Neural progenitor cell (in vitro differentiated cells): ENCODE data around the gene COL11A2. TPM values are rescaled to one million over a fixed set of nuclear protein-coding genes. Genes with fewer than 3 reads are reported as not detected.

Source experiments
- DNase-seq: peaks from one replicate; pipeline ENCODE4 v3.0.0-alpha.2; 2016; ENCODE audit warnings: low spot score
- H2AFZ ChIP-seq: fragments of 200-600 bp; sonication (generic); replicated peaks from 2 replicates; pipeline ENCODE4 v1.6.1; 2016; ENCODE audit warnings: antibody characterized with exemption
- H3F3A ChIP-seq: fragments of 200-600 bp; sonication (generic); 2 replicates; pipeline ENCODE4 v1.6.1; 2016; ENCODE audit warnings: antibody characterized with exemption, low read depth
- H3K27ac ChIP-seq: fragments of 200-600 bp; sonication (generic); 2 replicates; pipeline ENCODE4 v1.5.1; 2016; ENCODE audit warnings: mild to moderate bottlenecking
- H3K27me3 ChIP-seq: fragments of 200-600 bp; sonication (generic); 2 replicates; pipeline ENCODE4 v1.6.1; 2016; ENCODE audit warnings: mild to moderate bottlenecking, moderate library complexity
- H3K36me3 ChIP-seq: fragments of 200-600 bp; sonication (generic); 2 replicates; pipeline ENCODE4 v1.5.1; 2016
- H3K4me1 ChIP-seq: fragments of 200-600 bp; sonication (generic); 2 replicates; pipeline ENCODE4 v1.6.1; 2016; ENCODE audit warnings: mixed run types
- H3K4me2 ChIP-seq: fragments of 200-600 bp; sonication (generic); 2 replicates; pipeline ENCODE4 v1.6.1; 2016
- H3K4me3 ChIP-seq: fragments of 200-600 bp; sonication (generic); 2 replicates; pipeline ENCODE4 v1.5.1; 2016
- H3K79me2 ChIP-seq: fragments of 200-600 bp; sonication (generic); 2 replicates; pipeline ENCODE4 v1.6.1; 2016; ENCODE audit warnings: low read depth
- H3K9ac ChIP-seq: fragments of 200-600 bp; sonication (generic); 2 replicates; pipeline ENCODE4 v1.6.1; 2016
- H3K9me3 ChIP-seq: fragments of 200-600 bp; sonication (generic); 2 replicates; pipeline ENCODE4 v1.5.1; 2016; ENCODE audit warnings: low read depth
- H4K20me1 ChIP-seq: fragments of 200-600 bp; sonication (generic); 2 replicates; pipeline ENCODE4 v1.6.1; 2016; ENCODE audit warnings: low read depth
- H3K27ac Mint-ChIP-seq: 3 replicates; pipeline ENCODE4 v1.8.0; 2021; ENCODE audit warnings: mixed read lengths
- H3K27me3 Mint-ChIP-seq: 2 replicates; pipeline ENCODE4 v1.8.0; 2022; ENCODE audit warnings: low read depth, mild to moderate bottlenecking, inconsistent platforms, moderate library complexity, mixed read lengths; ENCODE audit not compliant: insufficient read depth
- H3K36me3 Mint-ChIP-seq: 3 replicates; pipeline ENCODE4 v1.8.0; 2021; ENCODE audit warnings: mixed read lengths
- H3K4me1 Mint-ChIP-seq: 3 replicates; pipeline ENCODE4 v1.8.0; 2021; ENCODE audit warnings: mixed read lengths
- H3K4me3 Mint-ChIP-seq: 3 replicates; pipeline ENCODE4 v1.8.0; 2021; ENCODE audit warnings: mild to moderate bottlenecking, moderate library complexity, mixed read lengths
- H3K9me3 Mint-ChIP-seq: 3 replicates; pipeline ENCODE4 v1.8.0; 2020; ENCODE audit warnings: mixed read lengths
- CTCF ChIP-seq: fragments of 200-600 bp; sonication (generic); IDR thresholded peaks from 2 replicates; pipeline ENCODE4 v1.5.1; 2017; ENCODE audit warnings: antibody characterized with exemption, mild to moderate bottlenecking
- EZH2 ChIP-seq: fragments of 200-600 bp; sonication (generic); IDR thresholded peaks from 2 replicates; pipeline ENCODE4 v1.6.1; 2017; ENCODE audit warnings: antibody characterized with exemption, mild to moderate bottlenecking, moderate library complexity
- EZH2phosphoT487 ChIP-seq: fragments of 200-600 bp; sonication (generic); IDR thresholded peaks from 2 replicates; pipeline ENCODE4 v1.6.1; 2017; ENCODE audit warnings: antibody characterized with exemption
- total RNA-seq: library from RNA; depleted of rRNA; stranded (reverse); fragments of >200 nt; gene quantifications from 2 replicates; pipeline ENCODE4 v1.2.3, GENCODE V29; 2015; ENCODE audit warnings: low replicate concordance

The COL11A2 gene
- total RNA-seq, 1 donor from 2014 or later = 0.49 TPM

DNA sequence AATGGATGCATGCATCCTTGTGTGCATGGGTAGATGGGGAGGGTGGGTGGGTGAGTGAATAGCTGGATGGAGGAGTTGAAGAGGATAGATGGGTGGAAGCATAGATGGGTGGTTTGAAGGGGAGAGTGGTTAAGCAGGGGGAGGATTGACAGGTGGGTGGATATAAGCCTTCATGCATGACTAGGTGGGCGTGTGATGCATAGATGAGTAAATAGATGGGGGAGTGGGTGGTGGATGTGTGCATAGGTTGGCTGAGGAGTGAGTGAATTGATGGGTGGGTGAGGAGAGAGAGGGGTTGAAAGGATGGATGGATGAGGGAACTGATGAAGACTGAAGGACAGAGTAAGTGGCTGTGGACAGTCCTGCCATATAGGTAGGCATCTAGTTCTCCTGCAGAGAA lies 4.5 kb downstream of the COL11A2 start:
- TF ChIP-seq EZH2phosphoT487 = no peak
- no peak for TF ChIP-seq CTCF
- TF ChIP-seq EZH2 = no peak
- Histone ChIP-seq H3K9me3 (no peaks in the 10 kb centered on the region), H3K27ac (no peak overlapping the region), H3K79me2 (no peaks in the 10 kb centered on the region), H3K36me3 (no peaks in the 10 kb centered on the region), H3K4me1 (peaks cover 18% of the 10 kb centered on the region), H3K4me3 (no peak overlapping the region), H3K9ac (no peak overlapping the region), H3K4me2 (no peak overlapping the region), H3F3A (peaks cover 3% of the 10 kb centered on the region), H2AFZ (no peak overlapping the region), H3K27me3 (peaks cover 65% of the 10 kb centered on the region), H4K20me1 (peaks cover 11% of the 10 kb centered on the region)
- no peak for DNase-seq
- Mint-ChIP-seq H3K4me3 (no peak overlapping the region), H3K27ac (no peak overlapping the region), H3K36me3 (peaks cover 2% of the 10 kb centered on the region), H3K27me3 (peaks cover 24% of the 10 kb centered on the region), H3K4me1 (peaks cover 5% of the 10 kb centered on the region), H3K9me3 (no peaks in the 10 kb centered on the region)

DNA sequence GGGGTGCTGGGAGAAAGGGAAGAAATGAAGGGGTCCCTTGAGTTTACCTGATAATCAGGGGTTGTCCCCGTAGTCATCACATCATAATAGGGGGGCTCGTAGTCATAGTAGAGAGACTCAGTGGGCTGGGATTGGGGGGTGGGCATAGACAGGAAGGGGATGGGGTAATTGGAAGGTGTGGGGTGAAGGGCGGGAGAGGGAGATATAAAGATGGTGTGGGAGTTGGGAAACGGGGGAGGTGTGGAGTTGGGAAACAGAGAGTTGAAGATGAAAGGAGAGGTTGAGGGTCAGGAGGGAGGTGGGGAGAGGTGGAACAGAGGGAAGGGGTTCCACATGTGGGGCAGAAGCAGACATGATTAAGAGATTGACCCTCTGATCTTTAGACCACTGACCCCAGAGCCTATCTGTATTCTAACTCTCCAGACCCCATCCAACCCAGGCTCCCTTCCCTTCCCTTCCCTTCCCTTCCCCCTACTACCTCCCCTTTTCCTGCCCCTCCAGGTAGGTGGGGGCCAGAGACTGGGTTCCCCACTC lies 6.5 kb downstream of the COL11A2 start:
- Histone ChIP-seq H3K27ac (no peak overlapping the region), H3F3A (no peaks in the 10 kb centered on the region), H3K9ac (no peak overlapping the region), H3K27me3 (peaks cover 44% of the 10 kb centered on the region), H3K79me2 (no peaks in the 10 kb centered on the region), H2AFZ (no peak overlapping the region), H3K9me3 (no peaks in the 10 kb centered on the region), H3K4me3 (no peak overlapping the region), H3K4me1 (no peaks in the 10 kb centered on the region), H4K20me1 (no peaks in the 10 kb centered on the region), H3K4me2 (no peak overlapping the region), H3K36me3 (no peaks in the 10 kb centered on the region)
- Mint-ChIP-seq H3K4me1 (no peaks in the 10 kb centered on the region), H3K4me3 (no peak overlapping the region), H3K27ac (no peak overlapping the region), H3K27me3 (peaks cover 8% of the 10 kb centered on the region), H3K9me3 (no peaks in the 10 kb centered on the region), H3K36me3 (no peaks in the 10 kb centered on the region)
- no peak for DNase-seq
- no peak for TF ChIP-seq EZH2phosphoT487
- TF ChIP-seq CTCF = no peak
- TF ChIP-seq EZH2 = no peak

- Histone ChIP-seq H3K4me1 (no peaks in the 10 kb centered on the region), H3K4me3 (no peak overlapping the region), H3K9me3 (no peaks in the 10 kb centered on the region), H3K36me3 (no peaks in the 10 kb centered on the region), H3K9ac (no peak overlapping the region), H3F3A (no peaks in the 10 kb centered on the region), H3K4me2 (no peak overlapping the region), H3K27ac (no peak overlapping the region), H3K27me3 (peaks cover 38% of the 10 kb centered on the region), H4K20me1 (no peaks in the 10 kb centered on the region), H3K79me2 (no peaks in the 10 kb centered on the region), H2AFZ (no peak overlapping the region)
- Mint-ChIP-seq H3K27me3 (peaks cover 8% of the 10 kb centered on the region), H3K4me3 (no peak overlapping the region), H3K36me3 (no peaks in the 10 kb centered on the region), H3K4me1 (no peaks in the 10 kb centered on the region), H3K9me3 (no peaks in the 10 kb centered on the region), H3K27ac (no peak overlapping the region)
- TF ChIP-seq EZH2 (no peak), EZH2phosphoT487 (no peak), CTCF (no peak)
- DNase-seq = no peak
Measured at GRCh38 chr6:33185190-33185589, 7.1 kb downstream of the COL11A2 start.
